ENCODE data around the gene TTBK1. TPM values are rescaled to one million over a fixed set of nuclear protein-coding genes. Genes with fewer than 3 reads are reported as not detected.

The TTBK1 gene
- total and polyA plus RNA-seq, 2 donors: 0.05 to 0.09 TPM

GRCh38 chr6:43255408-43256054 lies 12.2 kb downstream of the TTBK1 start:
- DNase-seq (ENCODE audit: low read depth in 6 of 9, low spot score in 9 of 9): no peak
- H3K4me1 ChIP-seq (ENCODE audit: control insufficient read depth in 2 of 2, insufficient read depth in 2 of 2, low read length in 2 of 2): peaks cover 0 to 7% of the 10 kb centered on the region in 2 donors
- H3K27ac ChIP-seq (ENCODE audit: low read depth in 1 of 2, low read length in 1 of 2): no peak overlapping the region
- H3K4me3 ChIP-seq (ENCODE audit: low read length in 2 of 2): no peak overlapping the region
- peaks cover 0 to 1% of the 10 kb centered on the region in 2 donors for H3K9me3 ChIP-seq (ENCODE audit: control insufficient read depth in 2 of 2, insufficient read depth in 1 of 2, low read length in 1 of 2)
- 90% methylated on average over 11 of the region's 11 CpGs for WGBS
- peaks cover 9 to 66% of the 10 kb centered on the region in 2 donors for H3K27me3 ChIP-seq (ENCODE audit: control insufficient read depth in 2 of 2, insufficient read depth in 1 of 2, low read length in 1 of 2)
- H3K36me3 ChIP-seq (ENCODE audit: control insufficient read depth in 2 of 2, insufficient read depth in 2 of 2, low read length in 1 of 2): no peaks in the 10 kb centered on the region

GRCh38 chr6:43256670-43257366 lies 13.5 kb downstream of the TTBK1 start:
- Histone ChIP-seq H3K27me3 (ENCODE audit: control insufficient read depth in 2 of 2, insufficient read depth in 1 of 2, low read length in 1 of 2) (peaks cover 2 to 53% of the 10 kb centered on the region in 2 donors), H3K9me3 (ENCODE audit: control insufficient read depth in 2 of 2, insufficient read depth in 1 of 2, low read length in 1 of 2) (peaks cover 0 to 1% of the 10 kb centered on the region in 2 donors), H3K27ac (ENCODE audit: low read depth in 1 of 2, low read length in 1 of 2) (no peak overlapping the region), H3K4me1 (ENCODE audit: control insufficient read depth in 2 of 2, insufficient read depth in 2 of 2, low read length in 2 of 2) (peaks cover 0 to under 1% of the 10 kb centered on the region in 2 donors), H3K4me3 (ENCODE audit: low read length in 2 of 2) (no peak overlapping the region), H3K36me3 (ENCODE audit: control insufficient read depth in 2 of 2, insufficient read depth in 2 of 2, low read length in 1 of 2) (no peaks in the 10 kb centered on the region)
- 96% methylated on average over 9 of the region's 9 CpGs for WGBS
- no peak for DNase-seq (ENCODE audit: low read depth in 6 of 9, low spot score in 9 of 9)

GRCh38 chr6:43257367-43258145 lies 14.3 kb downstream of the TTBK1 start:
- WGBS: 90% methylated on average over 12 of the region's 12 CpGs
- no peak for DNase-seq (ENCODE audit: low read depth in 6 of 9, low spot score in 9 of 9)
- peaks cover 0 to 1% of the 10 kb centered on the region in 2 donors for H3K9me3 ChIP-seq (ENCODE audit: control insufficient read depth in 2 of 2, insufficient read depth in 1 of 2, low read length in 1 of 2)

GRCh38 chr6:43258180-43258579 lies 14.9 kb downstream of the TTBK1 start:
- H3K9me3 ChIP-seq (ENCODE audit: control insufficient read depth in 2 of 2, insufficient read depth in 1 of 2, low read length in 1 of 2): peaks cover 0 to 1% of the 10 kb centered on the region in 2 donors
- H3K36me3 ChIP-seq (ENCODE audit: control insufficient read depth in 2 of 2, insufficient read depth in 2 of 2, low read length in 1 of 2): no peaks in the 10 kb centered on the region
- no peak overlapping the region for H3K4me3 ChIP-seq (ENCODE audit: low read length in 2 of 2)
- WGBS: 88% methylated on average over 4 of the region's 4 CpGs
- H3K4me1 ChIP-seq (ENCODE audit: control insufficient read depth in 2 of 2, insufficient read depth in 2 of 2, low read length in 2 of 2): no peaks in the 10 kb centered on the region
- no peak overlapping the region for H3K27ac ChIP-seq (ENCODE audit: low read depth in 1 of 2, low read length in 1 of 2)
- peaks cover 2 to 40% of the 10 kb centered on the region in 2 donors for H3K27me3 ChIP-seq (ENCODE audit: control insufficient read depth in 2 of 2, insufficient read depth in 1 of 2, low read length in 1 of 2)
- no peak for DNase-seq (ENCODE audit: low read depth in 6 of 9, low spot score in 9 of 9)

More at GRCh38 chr6:43257367-43258145, 14.3 kb downstream of the TTBK1 start:
- H3K4me1 ChIP-seq (ENCODE audit: control insufficient read depth in 2 of 2, insufficient read depth in 2 of 2, low read length in 2 of 2): no peaks in the 10 kb centered on the region
- H3K27me3 ChIP-seq (ENCODE audit: control insufficient read depth in 2 of 2, insufficient read depth in 1 of 2, low read length in 1 of 2): peaks cover 2 to 46% of the 10 kb centered on the region in 2 donors
- no peaks in the 10 kb centered on the region for H3K36me3 ChIP-seq (ENCODE audit: control insufficient read depth in 2 of 2, insufficient read depth in 2 of 2, low read length in 1 of 2)
- H3K27ac ChIP-seq (ENCODE audit: low read depth in 1 of 2, low read length in 1 of 2): no peak overlapping the region
- H3K4me3 ChIP-seq (ENCODE audit: low read length in 2 of 2): no peak overlapping the region

GRCh38 chr6:43258807-43259686 lies 15.8 kb downstream of the TTBK1 start:
- 95% methylated on average over 30 of the region's 30 CpGs for WGBS
- DNase-seq (ENCODE audit: low read depth in 6 of 9, low spot score in 9 of 9): no peak

GRCh38 chr6:43260791-43261190 lies 17.5 kb downstream of the TTBK1 start:
- Histone ChIP-seq H3K4me3 (ENCODE audit: low read length in 2 of 2) (no peak overlapping the region), H3K27me3 (ENCODE audit: control insufficient read depth in 2 of 2, insufficient read depth in 1 of 2, low read length in 1 of 2) (peaks cover 0 to 27% of the 10 kb centered on the region in 2 donors), H3K36me3 (ENCODE audit: control insufficient read depth in 2 of 2, insufficient read depth in 2 of 2, low read length in 1 of 2) (no peaks in the 10 kb centered on the region), H3K27ac (ENCODE audit: low read depth in 1 of 2, low read length in 1 of 2) (no peak overlapping the region), H3K4me1 (ENCODE audit: control insufficient read depth in 2 of 2, insufficient read depth in 2 of 2, low read length in 2 of 2) (no peaks in the 10 kb centered on the region), H3K9me3 (ENCODE audit: control insufficient read depth in 2 of 2, insufficient read depth in 1 of 2, low read length in 1 of 2) (no peaks in the 10 kb centered on the region)
- no peak for DNase-seq (ENCODE audit: low read depth in 6 of 9, low spot score in 9 of 9)
- WGBS: 95% methylated on average over 4 of the region's 4 CpGs

More at GRCh38 chr6:43258807-43259686, 15.8 kb downstream of the TTBK1 start:
- H3K27ac ChIP-seq (ENCODE audit: low read depth in 1 of 2, low read length in 1 of 2): no peak overlapping the region
- H3K4me3 ChIP-seq (ENCODE audit: low read length in 2 of 2): no peak overlapping the region
- no peaks in the 10 kb centered on the region for H3K36me3 ChIP-seq (ENCODE audit: control insufficient read depth in 2 of 2, insufficient read depth in 2 of 2, low read length in 1 of 2)
- peaks cover 2 to 31% of the 10 kb centered on the region in 2 donors for H3K27me3 ChIP-seq (ENCODE audit: control insufficient read depth in 2 of 2, insufficient read depth in 1 of 2, low read length in 1 of 2)
- H3K9me3 ChIP-seq (ENCODE audit: control insufficient read depth in 2 of 2, insufficient read depth in 1 of 2, low read length in 1 of 2): peaks cover 0 to 1% of the 10 kb centered on the region in 2 donors
- H3K4me1 ChIP-seq (ENCODE audit: control insufficient read depth in 2 of 2, insufficient read depth in 2 of 2, low read length in 2 of 2): no peaks in the 10 kb centered on the region

GRCh38 chr6:43261198-43261597 lies 17.9 kb downstream of the TTBK1 start:
- Histone ChIP-seq H3K27me3 (ENCODE audit: control insufficient read depth in 2 of 2, insufficient read depth in 1 of 2, low read length in 1 of 2) (peaks cover 0 to 27% of the 10 kb centered on the region in 2 donors), H3K4me3 (ENCODE audit: low read length in 2 of 2) (no peak overlapping the region), H3K4me1 (ENCODE audit: control insufficient read depth in 2 of 2, insufficient read depth in 2 of 2, low read length in 2 of 2) (no peaks in the 10 kb centered on the region), H3K27ac (ENCODE audit: low read depth in 1 of 2, low read length in 1 of 2) (no peak overlapping the region), H3K36me3 (ENCODE audit: control insufficient read depth in 2 of 2, insufficient read depth in 2 of 2, low read length in 1 of 2) (no peaks in the 10 kb centered on the region), H3K9me3 (ENCODE audit: control insufficient read depth in 2 of 2, insufficient read depth in 1 of 2, low read length in 1 of 2) (no peaks in the 10 kb centered on the region)
- WGBS: 92% methylated on average over 5 of the region's 5 CpGs
- DNase-seq (ENCODE audit: low read depth in 6 of 9, low spot score in 9 of 9): no peak

GRCh38 chr6:43262000-43262779 lies 18.9 kb downstream of the TTBK1 start:
- H3K4me3 ChIP-seq (ENCODE audit: low read length in 2 of 2): no peak overlapping the region
- H3K4me1 ChIP-seq (ENCODE audit: control insufficient read depth in 2 of 2, insufficient read depth in 2 of 2, low read length in 2 of 2): peaks cover 0 to 1% of the 10 kb centered on the region in 2 donors
- H3K9me3 ChIP-seq (ENCODE audit: control insufficient read depth in 2 of 2, insufficient read depth in 1 of 2, low read length in 1 of 2): no peaks in the 10 kb centered on the region
- H3K27me3 ChIP-seq (ENCODE audit: control insufficient read depth in 2 of 2, insufficient read depth in 1 of 2, low read length in 1 of 2): peaks cover 0 to 28% of the 10 kb centered on the region in 2 donors
- no peaks in the 10 kb centered on the region for H3K36me3 ChIP-seq (ENCODE audit: control insufficient read depth in 2 of 2, insufficient read depth in 2 of 2, low read length in 1 of 2)
- WGBS: 94% methylated on average over 14 of the region's 14 CpGs
- no peak overlapping the region for H3K27ac ChIP-seq (ENCODE audit: low read depth in 1 of 2, low read length in 1 of 2)
- no peak for DNase-seq (ENCODE audit: low read depth in 6 of 9, low spot score in 9 of 9)
